ENCODE results near the gene STMND1. TPM values are rescaled to one million over a fixed set of nuclear protein-coding genes. Genes with fewer than 3 reads are reported as not detected.

STMND1 gene
- total RNA-seq, 4 donors from 2014 or later: not detected

DNA sequence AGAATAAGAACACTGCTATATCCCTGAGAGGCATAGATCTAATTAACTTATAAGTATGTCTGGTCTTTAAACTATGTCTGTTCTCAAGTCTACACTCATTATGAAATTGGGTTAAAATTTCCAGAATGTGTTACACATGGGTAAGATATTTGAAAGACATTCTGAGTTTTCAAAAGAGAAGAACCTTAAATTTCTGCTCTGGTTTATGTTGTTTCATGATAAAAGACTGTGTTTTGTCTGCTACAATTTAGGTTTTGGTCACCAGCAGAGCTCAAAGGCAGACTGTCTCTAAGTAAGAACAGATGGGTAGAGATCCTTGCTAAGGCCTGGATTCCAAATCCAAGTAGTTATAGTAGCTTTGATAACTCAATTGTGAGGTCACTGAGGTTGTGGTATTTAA, 6.0 kb downstream of the STMND1 start:
- Histone ChIP-seq H3K27me3 (peaks cover 0 to 21% (median 0%) of the 10 kb centered on the region in 4 donors), H3K4me1 (no peaks in the 10 kb centered on the region), H3K9me3 (no peaks in the 10 kb centered on the region), H3K27ac (no peak overlapping the region), H3K36me3 (no peaks in the 10 kb centered on the region), H3K4me3 (no peak overlapping the region)
- no peak for TF ChIP-seq POLR2A (IDR thresholded peaks at IDR 0.05)
- TF ChIP-seq, protein P1, sequence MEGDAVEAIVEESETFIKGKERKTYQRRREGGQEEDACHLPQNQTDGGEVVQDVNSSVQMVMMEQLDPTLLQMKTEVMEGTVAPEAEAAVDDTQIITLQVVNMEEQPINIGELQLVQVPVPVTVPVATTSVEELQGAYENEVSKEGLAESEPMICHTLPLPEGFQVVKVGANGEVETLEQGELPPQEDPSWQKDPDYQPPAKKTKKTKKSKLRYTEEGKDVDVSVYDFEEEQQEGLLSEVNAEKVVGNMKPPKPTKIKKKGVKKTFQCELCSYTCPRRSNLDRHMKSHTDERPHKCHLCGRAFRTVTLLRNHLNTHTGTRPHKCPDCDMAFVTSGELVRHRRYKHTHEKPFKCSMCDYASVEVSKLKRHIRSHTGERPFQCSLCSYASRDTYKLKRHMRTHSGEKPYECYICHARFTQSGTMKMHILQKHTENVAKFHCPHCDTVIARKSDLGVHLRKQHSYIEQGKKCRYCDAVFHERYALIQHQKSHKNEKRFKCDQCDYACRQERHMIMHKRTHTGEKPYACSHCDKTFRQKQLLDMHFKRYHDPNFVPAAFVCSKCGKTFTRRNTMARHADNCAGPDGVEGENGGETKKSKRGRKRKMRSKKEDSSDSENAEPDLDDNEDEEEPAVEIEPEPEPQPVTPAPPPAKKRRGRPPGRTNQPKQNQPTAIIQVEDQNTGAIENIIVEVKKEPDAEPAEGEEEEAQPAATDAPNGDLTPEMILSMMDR (IDR thresholded peaks at IDR 0.05): no peak
- DNase-seq: no peak
- intact Hi-C loops (cut with DNase I): no loop called here

- Histone ChIP-seq H3K4me1 (peaks cover 0 to 7% (median 0%) of the 10 kb centered on the region in 3 donors), H3K27ac (no peak overlapping the region), H3K4me3 (no peak overlapping the region), H3K36me3 (no peaks in the 10 kb centered on the region), H3K9me3 (no peaks in the 10 kb centered on the region), H3K27me3 (no peaks in the 10 kb centered on the region)
- DNase-seq: no peak
- intact Hi-C loops (cut with DNase I): no loop called here
- no peak for TF ChIP-seq POLR2A (IDR thresholded peaks at IDR 0.05)
- TF ChIP-seq, protein P1 (IDR thresholded peaks at IDR 0.05): no peak
- WGBS, 2 donors: 58 to 62% methylated on average over 5 of the region's 5 CpGs
These were observed 13.6 kb downstream of the STMND1 start for GRCh38 chr6:17115251-17116116.

DNA sequence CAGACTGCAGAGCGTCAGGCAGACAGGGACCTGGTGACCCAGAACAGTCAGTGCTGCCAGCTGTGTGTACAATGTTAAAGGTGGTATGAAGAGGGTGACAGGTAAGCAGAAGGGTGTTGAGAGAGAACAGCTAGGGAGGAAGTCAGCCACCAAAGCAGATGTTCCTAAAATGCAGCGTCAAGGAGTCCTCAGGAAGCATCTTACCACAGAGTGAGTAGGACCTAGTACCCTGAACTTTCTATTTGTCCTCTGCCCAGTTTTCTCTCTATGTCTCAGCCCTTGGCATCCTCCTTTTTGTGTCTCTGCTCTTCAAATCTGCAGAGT, 14.2 kb downstream of the STMND1 start:
- peaks cover 0 to 7% (median 0%) of the 10 kb centered on the region in 3 donors for H3K4me1 ChIP-seq
- H3K36me3 ChIP-seq: no peaks in the 10 kb centered on the region
- H3K27me3 ChIP-seq: no peaks in the 10 kb centered on the region
- no peak overlapping the region for H3K4me3 ChIP-seq
- no peak overlapping the region for H3K27ac ChIP-seq
- no peaks in the 10 kb centered on the region for H3K9me3 ChIP-seq
- DNase-seq: no peak
- WGBS, 2 donors: 75% methylated on average over 2 of the region's 2 CpGs
- no peak for TF ChIP-seq POLR2A (IDR thresholded peaks at IDR 0.05)
- TF ChIP-seq, protein P1 (IDR thresholded peaks at IDR 0.05): no peak
- intact Hi-C loops (cut with DNase I): no loop called here

DNA sequence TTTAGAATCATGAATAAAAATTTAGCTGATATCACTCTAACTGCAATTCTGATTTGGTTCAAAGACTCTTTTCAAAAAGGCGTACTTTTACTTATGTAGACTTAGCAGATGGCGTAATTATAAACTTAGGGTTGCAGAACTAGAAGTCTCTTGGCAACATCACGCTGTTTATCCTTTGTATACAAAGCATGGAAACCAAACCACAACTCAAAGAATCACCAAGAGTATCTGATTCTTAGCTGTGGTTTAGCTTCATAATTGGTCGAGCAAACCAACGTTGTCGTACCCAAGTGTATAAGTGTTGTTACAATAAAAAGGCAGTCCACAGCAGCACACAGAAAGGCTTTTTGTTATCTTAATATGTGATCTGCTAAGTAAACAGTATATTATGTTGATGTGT, 18.2 kb downstream of the STMND1 start:
- intact Hi-C loops (cut with DNase I): no loop called here
- no peak for TF ChIP-seq POLR2A (IDR thresholded peaks at IDR 0.05)
- TF ChIP-seq, protein P1 (IDR thresholded peaks at IDR 0.05): no peak
- H3K27ac ChIP-seq: peak overlapping the region in 1 of 4 donors; percentile 53
- no peak for DNase-seq
- H3K4me3 ChIP-seq: no peak overlapping the region
- H3K4me1 ChIP-seq: peaks cover 0 to 7% (median 0%) of the 10 kb centered on the region in 3 donors
- H3K36me3 ChIP-seq: no peaks in the 10 kb centered on the region
- H3K27me3 ChIP-seq: no peaks in the 10 kb centered on the region
- no peaks in the 10 kb centered on the region for H3K9me3 ChIP-seq
- 39 to 45% methylated on average over 6 of the region's 6 CpGs for WGBS, 2 donors

DNA sequence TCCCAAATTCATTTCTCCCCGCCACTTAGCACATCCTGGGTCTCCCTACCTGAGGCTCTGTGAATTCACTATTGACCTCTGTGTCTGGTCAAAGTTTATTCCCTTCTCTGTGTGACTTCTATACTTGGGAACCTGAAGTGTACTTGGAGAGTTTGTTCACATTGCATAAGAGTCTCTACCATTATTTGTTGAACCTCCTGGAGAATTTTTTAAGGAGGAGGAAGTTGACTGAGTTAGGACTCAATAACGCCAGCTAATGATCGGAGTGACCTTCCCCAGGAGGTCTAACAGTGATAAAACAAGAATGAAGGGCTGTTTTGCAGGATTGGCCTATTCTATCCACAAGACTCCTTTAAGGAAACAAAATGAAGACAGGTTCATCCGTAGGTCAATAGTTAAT, 23.6 kb downstream of the STMND1 start:
- intact Hi-C loops (cut with DNase I): no loop called here
- 77 to 79% methylated on average over 4 of the region's 4 CpGs for WGBS, 2 donors
- Histone ChIP-seq H3K36me3 (no peaks in the 10 kb centered on the region), H3K9me3 (no peaks in the 10 kb centered on the region), H3K27ac (no peak overlapping the region), H3K4me1 (no peaks in the 10 kb centered on the region), H3K27me3 (no peaks in the 10 kb centered on the region), H3K4me3 (no peak overlapping the region)
- no peak for DNase-seq
- TF ChIP-seq, protein P1 (IDR thresholded peaks at IDR 0.05): no peak
- TF ChIP-seq POLR2A (IDR thresholded peaks at IDR 0.05): no peak
